ENCODE measurements around the gene HBS1L.

DNA sequence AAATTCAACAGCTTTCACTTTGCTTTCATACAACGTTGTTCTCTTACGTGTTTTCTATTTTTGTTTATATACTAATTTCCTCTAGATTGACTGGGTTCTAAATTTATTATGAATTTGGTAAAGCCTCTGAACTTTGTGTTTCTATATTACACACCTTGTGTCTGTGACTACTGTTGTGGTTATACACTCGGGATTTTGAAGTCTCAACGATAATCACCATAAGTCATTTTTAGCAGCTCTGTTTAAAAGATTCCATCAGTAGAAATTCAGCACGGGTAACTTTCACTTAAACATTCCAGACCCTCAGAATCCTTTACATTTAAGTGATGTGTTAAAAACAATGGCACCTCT is 31.8 kb upstream of the HBS1L start:
- TF ChIP-seq POLR2A (IDR thresholded peaks at IDR 0.05; ENCODE audit: low read depth, low read length), result no peak
- TF ChIP-seq POU2F2 (IDR thresholded peaks at IDR 0.05; ENCODE audit: low read depth, low read length), result no peak
- TF ChIP-seq TAF1 (IDR thresholded peaks at IDR 0.05; ENCODE audit: low read depth, low read length), result no peak
- no peak for TF ChIP-seq POLR2AphosphoS5 (IDR thresholded peaks at IDR 0.05; ENCODE audit: low read depth, low read length)
